GM21529 (cell line): ENCODE data around the gene TAF10.

Experiments used
- ATAC-seq: cut with Tn5 transposase; IDR thresholded peaks from one replicate; pipeline ENCODE4 v1.9.1; 2021; ENCODE audit not compliant: unreplicated experiment

The TAF10 gene

DNA sequence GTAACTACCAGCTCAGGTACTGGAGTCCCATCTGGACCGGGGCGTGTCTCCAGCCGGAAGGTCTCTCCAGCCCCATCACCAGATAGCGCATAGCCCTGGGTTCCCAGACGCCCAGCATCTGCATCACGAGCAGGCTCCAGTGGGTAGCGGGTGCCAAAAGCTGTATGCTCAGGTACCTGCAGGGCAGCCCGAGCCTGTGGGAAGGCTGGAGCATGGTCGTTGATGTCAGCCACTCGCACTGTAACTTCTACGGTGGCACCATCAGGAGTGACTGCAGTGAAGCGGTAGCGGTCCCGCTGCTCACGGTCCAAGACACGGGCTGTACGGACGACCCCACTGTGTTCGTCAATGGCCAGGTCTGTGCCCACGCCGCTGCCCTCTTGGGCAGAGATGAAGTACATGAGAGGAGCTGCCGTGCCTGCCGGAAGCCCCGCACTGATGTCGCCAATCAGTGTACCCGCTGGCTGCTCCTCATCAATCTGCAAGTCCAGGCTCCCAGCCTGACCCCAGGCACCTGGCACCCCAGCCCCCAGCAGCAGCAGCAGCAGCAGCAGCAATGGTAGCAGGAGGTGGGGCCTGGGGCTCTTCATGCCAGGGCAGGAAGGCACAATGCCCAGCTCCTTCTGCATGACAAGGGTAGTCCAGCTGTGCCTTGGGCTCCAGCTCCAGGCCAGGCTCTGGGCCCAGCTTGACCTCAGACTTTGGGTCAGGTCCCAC lies 29.1 kb upstream of the TAF10 start:
- no peak for ATAC-seq

DNA sequence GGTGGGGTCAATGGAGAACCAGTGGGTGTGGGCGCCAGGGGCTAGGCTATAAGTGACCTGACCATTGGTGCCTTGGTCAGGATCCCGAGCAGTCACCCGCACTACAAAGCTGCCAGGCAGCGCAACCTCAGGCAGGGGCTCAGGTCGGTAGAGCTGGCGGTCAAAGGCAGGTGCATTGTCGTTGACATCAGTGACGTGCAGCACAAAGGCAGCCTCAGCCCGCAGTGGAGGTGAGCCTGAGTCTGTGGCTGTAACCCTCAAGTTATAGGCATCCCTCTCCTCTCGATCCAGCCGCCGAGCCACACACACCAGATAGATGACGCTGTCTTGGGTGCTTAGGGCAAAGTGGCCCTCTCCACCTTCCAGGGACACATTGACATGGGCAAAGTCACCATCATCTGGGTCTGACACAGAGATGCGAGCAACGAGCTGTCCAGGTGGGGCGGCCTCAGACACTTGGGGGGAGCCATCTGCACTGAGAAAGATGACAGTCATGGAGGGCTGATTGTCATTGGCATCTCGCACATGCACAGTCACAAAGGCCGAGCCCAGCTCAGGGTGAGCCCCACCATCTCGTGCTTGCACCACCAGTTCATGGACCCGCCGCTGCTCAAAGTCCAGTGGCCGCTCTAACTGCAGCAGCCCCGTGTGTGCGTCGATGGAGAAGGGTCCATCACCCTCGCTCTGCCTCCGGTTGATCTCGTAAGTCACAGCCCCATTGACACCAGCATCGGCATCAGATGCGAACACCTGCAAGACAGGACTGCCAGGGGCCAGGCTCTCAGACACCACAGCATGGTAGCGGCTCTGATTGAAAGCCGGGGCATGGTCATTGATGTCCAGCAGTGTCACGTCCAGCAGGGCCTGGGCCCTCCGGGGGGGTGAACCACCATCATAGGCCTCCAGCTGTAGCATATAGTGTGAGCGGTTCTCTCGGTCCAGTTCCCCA lies 28.3 kb upstream of the TAF10 start:
- ATAC-seq: no peak

DNA sequence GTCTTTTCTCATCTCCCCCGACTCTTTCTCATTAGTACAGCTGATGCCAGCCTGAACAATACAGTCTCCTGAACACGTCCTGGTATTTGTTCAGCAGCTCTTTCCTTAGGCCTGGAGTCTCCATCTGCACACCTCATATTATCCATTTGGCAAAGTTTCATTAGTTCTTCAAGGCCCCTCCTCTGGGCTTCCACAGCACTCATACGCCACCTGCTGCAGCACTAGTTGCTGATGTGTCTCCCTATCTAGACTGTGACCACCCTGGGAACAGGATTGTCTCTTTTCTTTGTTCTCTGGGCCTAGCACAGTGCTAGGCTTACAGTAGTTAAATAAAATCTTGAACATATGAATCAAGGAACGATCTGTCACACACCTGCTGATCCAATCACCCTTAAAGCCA lies 26.4 kb upstream of the TAF10 start:
- ATAC-seq: no peak

DNA sequence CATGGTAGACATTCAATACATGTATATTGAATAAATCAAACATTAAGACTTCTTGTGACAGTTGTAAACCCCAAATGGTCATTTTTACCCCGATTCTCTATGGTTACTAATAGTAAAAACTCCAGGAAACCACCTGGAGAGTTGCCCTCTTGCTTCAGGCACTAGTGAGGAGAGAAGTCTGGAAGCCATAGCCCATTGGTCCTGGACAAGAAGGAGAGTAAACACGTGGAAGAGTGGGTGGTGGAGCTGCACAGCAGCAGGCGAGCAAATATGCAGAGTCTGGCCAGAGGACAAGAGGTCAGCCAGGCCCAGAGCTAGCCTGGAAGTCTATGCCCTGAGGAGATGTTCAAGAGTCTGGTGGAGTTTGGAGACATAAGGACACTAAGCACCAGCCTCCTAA lies 25.9 kb upstream of the TAF10 start:
- ATAC-seq: no peak

DNA sequence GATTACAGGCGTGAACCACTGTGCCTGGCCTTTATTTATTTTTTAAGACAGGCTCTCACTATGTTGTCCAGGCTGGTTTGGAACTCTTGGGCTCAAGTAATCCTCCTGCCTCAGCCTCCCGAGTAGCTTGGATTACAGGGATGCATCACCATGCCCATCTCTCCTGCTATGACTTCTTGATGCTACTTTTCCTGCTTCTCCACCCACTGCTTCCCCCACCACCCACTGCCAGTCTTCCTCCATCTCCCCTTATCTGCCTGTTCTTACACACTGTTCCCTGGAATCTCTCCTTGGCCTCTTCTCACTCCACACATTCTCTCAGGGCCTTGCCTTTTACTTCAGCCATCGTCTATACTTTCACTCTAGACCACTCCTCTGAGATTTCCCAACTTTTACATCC lies 24.5 kb upstream of the TAF10 start:
- ATAC-seq: no peak

DNA sequence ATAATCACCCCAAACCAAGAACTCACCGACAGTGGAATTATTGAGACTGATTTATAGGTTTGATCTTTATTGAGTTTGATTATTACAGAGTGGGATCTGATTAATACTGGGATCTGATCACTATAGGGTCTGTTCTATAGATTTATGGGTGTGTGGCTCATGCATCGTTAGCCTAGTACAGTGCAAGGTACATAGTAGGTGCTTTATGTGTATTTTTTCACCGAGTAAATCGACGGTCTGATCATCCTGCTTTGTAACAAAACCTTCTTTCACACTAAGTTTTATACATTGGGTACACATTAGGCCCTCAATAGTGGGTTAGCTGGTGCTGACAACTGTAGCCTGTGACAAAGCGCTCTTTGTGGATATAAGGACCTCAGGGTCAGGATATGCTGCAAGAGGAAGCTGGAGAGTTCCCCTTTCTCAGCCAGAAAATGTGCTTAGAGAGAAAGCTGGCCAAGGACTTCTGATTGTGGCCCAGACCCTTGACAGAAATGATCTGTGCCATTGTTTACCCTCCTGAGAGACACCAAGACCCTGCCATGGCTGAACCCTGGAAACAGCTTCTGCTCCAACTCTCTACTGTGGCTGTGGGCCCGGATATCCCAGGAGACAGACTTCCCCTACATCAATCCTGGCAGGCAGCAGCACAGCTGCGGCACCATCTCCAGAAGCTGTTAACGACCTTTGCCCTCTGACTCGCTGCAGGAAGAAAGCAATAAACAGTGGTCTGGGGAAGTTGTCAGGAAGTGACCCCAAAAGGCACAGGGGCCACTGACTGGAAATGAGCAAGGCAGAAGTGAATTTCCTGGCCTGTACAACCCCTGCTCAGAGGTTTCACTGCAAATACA lies 23.3 kb upstream of the TAF10 start:
- ATAC-seq: no peak

DNA sequence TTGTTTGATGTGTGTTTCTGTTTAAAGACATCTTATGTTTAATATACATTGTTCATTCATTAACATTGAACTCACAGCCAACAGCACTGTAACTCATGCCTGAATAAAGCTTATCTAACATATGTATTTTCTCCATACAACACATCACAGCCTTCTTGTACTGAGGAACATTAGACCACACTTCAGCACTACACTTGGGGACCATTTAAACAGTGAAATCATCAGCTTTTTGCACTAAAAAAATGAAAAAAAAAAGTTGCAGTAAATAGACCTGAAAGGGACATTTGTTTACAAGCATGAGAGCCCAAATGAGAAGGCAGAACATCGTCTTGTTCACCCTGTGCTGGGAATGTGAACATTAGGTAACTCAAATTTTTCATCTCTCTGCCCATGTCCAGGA lies 22.5 kb upstream of the TAF10 start:
- no peak for ATAC-seq

DNA sequence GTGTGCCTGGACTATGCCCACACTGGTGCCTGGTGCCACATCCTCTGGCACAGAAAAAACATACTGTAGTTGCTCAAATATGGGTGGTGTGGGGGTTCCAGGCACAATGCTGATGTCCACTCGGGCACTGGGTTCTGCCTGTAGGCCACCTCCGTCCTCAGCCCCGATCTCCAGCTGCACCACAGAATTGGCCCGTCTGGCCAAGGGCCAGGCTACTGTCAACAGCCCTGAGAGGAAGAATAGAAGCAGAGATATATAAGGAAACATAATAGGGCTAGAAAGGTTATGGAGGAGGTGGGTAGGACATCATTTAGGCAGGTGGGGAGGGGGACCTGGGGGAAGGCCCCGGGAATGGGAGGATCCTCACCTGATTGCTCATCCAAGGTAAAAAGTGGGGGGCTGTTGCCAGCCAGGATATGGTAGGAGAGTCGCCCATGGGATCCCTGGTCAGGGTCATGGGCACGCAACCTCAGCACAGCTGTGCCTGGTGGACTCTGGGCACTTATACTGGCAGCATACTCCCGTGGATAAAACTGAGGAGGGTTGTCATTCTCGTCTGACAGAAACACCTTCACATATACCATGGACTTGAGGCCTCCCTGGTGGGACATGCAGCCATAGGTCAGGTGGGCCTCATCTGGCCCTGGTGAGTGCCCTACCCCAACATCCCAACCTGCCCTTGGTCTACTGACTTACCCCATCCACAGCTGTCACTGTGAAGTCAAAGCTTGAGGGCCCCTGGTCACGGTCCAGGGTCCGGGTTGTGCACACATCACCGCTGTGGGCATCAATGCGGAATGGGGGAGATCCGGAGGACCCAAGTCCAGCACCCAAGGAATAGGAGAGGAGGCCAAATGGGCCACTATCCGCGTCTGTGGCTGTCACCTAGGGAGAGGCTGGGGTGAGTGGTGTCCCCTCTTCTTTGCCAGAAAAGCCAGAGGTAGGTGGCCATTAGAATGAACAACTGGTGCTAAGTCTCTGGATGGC lies 21.7 kb upstream of the TAF10 start:
- no peak for ATAC-seq

DNA sequence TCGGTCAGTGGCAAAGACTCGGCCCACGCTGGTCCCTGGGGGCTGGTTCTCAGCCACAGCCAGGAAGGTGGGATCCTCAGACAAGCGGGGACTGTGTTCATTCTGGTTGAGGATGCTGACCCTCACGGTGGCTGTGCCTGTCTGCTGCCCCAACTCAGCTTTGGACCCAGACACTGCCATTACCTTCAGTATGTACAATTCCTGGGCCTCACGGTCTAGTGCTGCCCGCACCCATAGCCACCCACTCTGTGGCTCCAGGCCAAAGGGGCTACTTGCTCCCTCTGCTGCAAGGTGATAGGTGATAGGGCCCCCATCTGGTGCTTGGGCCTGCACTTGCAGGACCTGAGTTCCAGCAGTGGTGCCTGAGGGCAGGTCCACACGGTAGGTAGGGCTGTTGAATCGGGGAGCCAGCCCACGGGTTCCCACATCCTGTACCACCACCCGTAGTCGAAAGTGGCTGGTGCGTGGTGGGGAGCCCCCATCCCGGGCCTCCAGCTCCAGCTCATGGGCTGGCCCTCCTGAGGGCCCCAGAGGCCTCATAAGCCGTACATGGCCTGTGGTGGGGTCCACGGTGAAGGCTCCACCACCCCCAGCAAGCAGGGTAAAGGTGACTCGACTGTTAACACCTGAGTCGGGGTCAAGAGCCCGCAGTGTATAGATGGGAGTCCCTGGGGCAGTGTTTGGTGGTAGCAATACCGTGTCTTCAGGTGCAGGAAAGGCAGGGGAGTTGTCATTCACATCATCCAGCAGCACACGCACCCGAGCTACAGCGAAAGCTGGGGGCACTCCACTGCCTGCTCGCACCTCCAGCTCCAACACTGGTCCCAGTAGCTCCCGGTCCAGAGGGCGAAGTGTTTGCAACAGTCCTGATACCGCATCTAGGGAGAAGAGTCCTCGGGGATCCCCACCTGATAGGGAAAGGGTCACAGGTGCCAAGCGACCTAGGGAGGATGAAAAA lies 20.4 kb upstream of the TAF10 start:
- ATAC-seq: no peak

DNA sequence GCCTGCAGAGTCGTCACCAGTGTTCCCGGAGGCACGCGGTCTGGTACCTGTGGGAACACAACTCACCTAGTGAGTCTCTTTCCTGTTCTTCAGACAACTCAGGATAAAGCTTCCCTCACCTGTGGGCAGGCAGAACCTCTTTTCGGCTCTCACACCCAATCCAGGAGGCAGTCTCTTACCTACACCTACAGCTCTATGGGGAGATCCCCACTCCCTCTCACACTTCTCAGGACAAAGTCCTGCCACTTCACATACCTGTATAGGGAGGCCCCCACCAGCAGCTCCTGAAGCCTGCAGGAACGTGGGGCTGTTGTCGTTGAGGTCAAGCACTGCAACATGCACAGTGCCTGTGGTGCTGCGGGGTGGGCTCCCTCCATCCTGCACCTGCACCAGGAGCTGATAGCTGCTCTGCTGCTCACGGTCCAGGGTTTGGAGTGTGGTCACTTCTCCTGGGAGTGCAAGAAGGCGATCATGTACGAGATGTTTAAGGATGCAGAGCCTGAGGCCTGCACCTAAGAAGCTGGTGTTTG lies 19.4 kb upstream of the TAF10 start:
- ATAC-seq: no peak

DNA sequence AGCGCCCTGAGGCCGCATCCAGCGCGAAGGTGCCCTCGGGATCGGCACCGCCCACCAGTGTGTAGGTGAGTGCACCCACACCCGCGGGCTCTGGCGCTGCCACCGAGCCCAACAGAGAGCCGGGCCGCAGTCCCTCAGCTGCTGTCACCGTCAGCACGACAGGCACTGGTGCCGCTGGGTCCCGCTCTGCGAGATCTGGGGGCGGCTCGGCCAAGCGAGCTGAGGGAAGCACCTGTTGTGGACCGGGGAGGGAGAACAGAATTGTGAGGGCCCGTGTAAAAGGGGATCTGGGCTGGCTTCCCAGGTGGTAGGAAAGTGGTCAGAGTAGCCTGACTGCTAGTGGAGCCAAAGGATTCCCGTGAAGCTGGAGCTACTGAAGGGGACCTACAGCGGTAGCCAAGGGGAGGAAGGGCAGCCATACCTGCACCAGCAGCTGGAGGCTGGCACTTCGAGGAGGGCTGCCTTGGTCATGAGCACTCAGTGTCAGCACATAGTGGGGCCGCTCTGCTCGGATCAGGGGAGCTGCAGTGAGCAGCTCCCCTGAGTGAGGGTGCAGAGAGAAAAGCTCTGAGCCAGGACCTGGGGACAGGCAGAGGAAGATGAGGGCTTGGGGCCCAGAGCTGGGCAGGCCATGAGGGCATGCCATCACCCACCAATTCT lies 18.7 kb upstream of the TAF10 start:
- no peak for ATAC-seq

DNA sequence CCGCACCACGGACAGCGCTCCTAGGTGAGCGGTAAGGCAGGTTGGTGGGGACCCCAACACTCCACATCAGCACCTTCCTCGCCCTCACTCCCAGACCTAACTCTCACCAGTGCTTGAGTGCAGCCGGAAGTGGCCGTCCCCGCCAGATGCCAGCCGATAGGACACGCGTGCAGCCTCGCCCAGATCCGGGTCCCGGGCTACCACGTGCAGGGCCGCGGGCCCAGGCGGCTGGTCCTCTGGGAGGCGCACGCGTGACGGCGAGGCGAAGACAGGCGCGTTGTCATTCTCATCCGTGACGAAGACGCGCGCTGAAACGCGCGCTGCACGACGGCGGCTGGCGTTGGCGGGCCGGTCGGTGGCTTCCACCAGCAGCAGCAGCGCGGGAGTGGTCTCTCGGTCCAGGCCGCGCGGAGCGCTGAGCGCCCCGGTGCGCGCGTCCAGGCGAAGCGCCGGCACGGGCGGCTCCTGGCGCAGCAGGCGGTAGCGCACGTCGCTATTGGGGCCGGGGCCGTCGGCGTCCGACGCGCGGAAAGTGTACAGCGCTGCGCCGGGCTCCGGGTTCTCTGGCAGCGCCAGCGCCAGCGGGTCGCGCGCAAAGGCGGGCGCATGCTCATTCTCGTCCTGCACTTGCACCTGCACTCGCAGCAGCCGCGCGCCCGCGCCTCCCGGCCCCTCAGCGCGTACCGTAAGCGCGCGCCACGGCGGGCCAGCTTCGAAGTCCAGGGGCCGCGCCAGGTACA lies 18.0 kb upstream of the TAF10 start:
- no peak for ATAC-seq

DNA sequence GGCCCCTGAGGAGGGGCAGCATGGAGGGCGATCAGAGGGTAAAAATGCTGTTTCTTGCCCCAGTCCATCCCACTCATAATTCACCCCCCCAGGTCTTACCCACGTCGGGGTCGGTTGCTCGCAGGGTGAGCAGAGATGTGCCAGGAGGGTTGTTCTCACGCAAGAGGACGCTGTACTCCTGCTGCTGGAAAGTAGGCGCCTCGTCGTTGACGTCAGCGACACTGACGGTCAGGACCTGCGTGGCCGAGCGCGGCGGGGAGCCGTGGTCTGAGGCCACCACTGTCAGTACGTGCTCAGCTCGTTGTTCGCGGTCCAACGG lies 17.5 kb upstream of the TAF10 start:
- ATAC-seq: no peak

DNA sequence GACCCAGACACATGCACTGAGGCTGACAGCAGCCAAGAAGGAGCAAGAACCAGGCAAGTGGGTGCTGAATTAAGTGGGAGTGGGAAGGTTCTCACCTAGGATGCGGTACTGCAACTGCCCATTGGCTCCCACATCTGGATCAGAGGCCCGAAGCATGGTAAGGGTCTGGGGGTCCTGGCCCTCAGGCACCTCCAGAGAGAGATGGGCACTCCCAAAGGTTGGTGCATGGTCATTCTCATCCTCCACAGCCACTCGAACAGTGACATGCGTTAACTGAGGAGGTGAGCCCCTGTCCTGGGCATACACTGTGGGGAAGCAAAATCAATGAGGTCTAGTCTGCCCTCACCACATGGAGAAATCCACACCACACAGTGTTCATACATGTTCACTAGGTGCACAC lies 16.5 kb upstream of the TAF10 start:
- no peak for ATAC-seq

DNA sequence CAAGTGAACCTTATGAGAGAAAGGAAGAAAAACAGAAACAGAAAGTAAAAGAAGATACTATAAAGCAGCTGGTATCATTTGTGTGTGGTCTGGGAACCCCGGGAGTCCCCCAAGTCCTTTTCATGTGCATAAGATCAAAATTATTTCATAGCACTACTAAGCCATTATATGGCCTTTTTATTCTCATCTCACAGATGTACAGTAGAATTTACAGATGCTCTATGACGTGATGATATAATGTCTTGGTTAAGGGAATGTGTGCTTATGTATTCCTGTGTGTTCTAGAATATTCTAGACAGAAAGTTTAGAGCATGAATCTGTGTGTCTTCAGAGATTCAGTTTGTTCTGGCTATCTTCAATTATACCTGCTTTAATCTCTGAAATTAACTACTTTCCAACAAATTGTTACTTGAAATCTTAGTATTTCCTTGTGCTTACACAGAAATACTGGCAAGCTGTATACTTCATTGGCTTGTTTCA lies 15.8 kb upstream of the TAF10 start:
- peak; percentile 75 for ATAC-seq

DNA sequence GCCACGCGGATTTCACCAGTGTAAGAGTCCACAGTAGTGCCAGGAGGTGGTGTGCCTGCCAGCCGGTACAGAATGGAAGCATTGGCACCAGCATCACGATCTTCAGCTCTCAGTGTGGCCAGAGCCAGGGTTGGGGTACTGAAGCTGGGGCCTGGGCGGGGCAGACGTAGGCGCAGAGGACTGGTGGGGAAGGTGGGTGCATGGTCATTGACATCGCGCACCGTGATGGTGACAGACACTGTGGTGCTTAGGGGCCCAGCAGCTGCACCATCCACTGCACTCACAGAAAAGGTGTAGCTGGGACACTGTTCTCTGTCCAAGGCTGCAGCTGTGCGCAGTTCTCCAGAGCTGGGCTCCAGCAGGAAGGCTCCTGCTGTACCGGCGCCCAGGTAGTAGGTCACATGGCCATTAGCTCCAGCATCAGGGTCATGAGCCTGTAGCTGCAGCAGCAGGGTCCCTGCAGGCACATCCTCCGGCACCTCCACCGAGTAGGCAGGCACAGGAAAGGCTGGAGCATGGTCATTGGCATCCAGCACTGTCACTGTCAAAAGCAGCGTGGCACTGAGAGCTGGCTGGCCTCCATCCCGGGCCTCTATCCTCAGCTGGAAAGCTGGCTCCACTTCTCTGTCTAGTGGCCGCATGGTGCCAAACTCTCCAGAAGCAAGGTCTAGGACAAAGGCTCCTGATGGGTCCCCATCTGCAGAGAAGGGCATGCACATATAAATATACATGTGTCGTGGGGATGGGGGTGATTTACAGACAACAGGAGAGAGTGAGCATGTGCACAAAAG lies 15.2 kb upstream of the TAF10 start:
- no peak for ATAC-seq
